GM18499 (cell line): ENCODE data around the gene MICU1.
"Not testable (repeated sequence)": the region's sequence is repeated elsewhere in the genome, so short reads cannot be mapped to it uniquely, and the experiment has no call there.

Experiments
- ATAC-seq: cut with Tn5 transposase; IDR thresholded peaks from one replicate; pipeline ENCODE4 v1.9.1; 2021; ENCODE audit warnings: moderate number of reproducible peaks; ENCODE audit not compliant: insufficient read depth, unreplicated experiment

MICU1 gene

GRCh38 chr10:72625608-72626443 is at the start of gene MICU1:
MICU1 (minus strand) TSS chr10:72626079; CDS start chr10:72566793, 59,286 bp downstream.
- ATAC-seq: peak; percentile 88

- ATAC-seq: not testable (repeated sequence)
Measured at GRCh38 chr10:72674174-72674573, 48.3 kb upstream of the MICU1 start.

- ATAC-seq: no peak
Measured at GRCh38 chr10:72673280-72673679, 47.4 kb upstream of the MICU1 start.

GRCh38 chr10:72667207-72667864 is 41.5 kb upstream of the MICU1 start:
- no peak for ATAC-seq

GRCh38 chr10:72665925-72666324 is 40.0 kb upstream of the MICU1 start:
- ATAC-seq: no peak

- ATAC-seq: no peak
Measured at GRCh38 chr10:72663971-72664370, 38.1 kb upstream of the MICU1 start.

GRCh38 chr10:72661431-72661830 is 35.6 kb upstream of the MICU1 start:
- no peak for ATAC-seq

GRCh38 chr10:72660220-72660619 is 34.3 kb upstream of the MICU1 start:
- ATAC-seq: no peak

GRCh38 chr10:72659694-72660093 is 33.8 kb upstream of the MICU1 start:
- ATAC-seq: no peak

GRCh38 chr10:72658696-72659400 is 33.0 kb upstream of the MICU1 start:
- no peak for ATAC-seq

GRCh38 chr10:72654720-72655119 is 28.8 kb upstream of the MICU1 start:
- ATAC-seq: no peak

GRCh38 chr10:72653383-72654096 is 27.7 kb upstream of the MICU1 start:
- no peak for ATAC-seq

- no peak for ATAC-seq
Measured at GRCh38 chr10:72649291-72649690, 23.4 kb upstream of the MICU1 start.

- ATAC-seq: no peak
Measured at GRCh38 chr10:72648301-72648700, 22.4 kb upstream of the MICU1 start.

GRCh38 chr10:72646971-72647370 is 21.1 kb upstream of the MICU1 start:
- not testable (repeated sequence) for ATAC-seq

- ATAC-seq: no peak
Measured at GRCh38 chr10:72645263-72645858, 19.5 kb upstream of the MICU1 start.

- ATAC-seq: no peak
Measured at GRCh38 chr10:72642318-72642717, 16.4 kb upstream of the MICU1 start.

GRCh38 chr10:72639441-72639873 is 13.6 kb upstream of the MICU1 start:
- no peak for ATAC-seq

- no peak for ATAC-seq
Measured at GRCh38 chr10:72638586-72639440, 12.9 kb upstream of the MICU1 start.
